Measurements from ENCODE around the gene KRTAP5-1.

KRTAP5-1 gene

GRCh38 chr11:1540074-1540473 lies 45.0 kb downstream of the KRTAP5-1 start:
- DNase-seq, result no peak

GRCh38 chr11:1538153-1538552 lies 46.9 kb downstream of the KRTAP5-1 start:
- no peak for DNase-seq

GRCh38 chr11:1536065-1536843 lies 48.8 kb downstream of the KRTAP5-1 start:
- no peak for DNase-seq

- DNase-seq, result no peak
Measured at GRCh38 chr11:1534682-1535081, 50.4 kb downstream of the KRTAP5-1 start.
